Progenitor cell of endocrine pancreas (in vitro differentiated cells): ENCODE measurements around the gene PPP2R1B. TPM values are rescaled to one million over a fixed set of nuclear protein-coding genes. Genes with fewer than 3 reads are reported as not detected.
A peak's percentile ranks its signal among the peaks of the same experiment; 100 is the strongest.

ENCODE experiments used
- DNase-seq: peaks from one replicate; pipeline ENCODE4 v3.0.0; 2021; ENCODE audit warnings: low spot score; ENCODE audit not compliant: unreplicated experiment
- H3K27ac Mint-ChIP-seq: 2 replicates; pipeline ENCODE4 v1.8.0; 2021; ENCODE audit warnings: mild to moderate bottlenecking, moderate library complexity, mixed read lengths
- H3K27me3 Mint-ChIP-seq: 2 replicates; pipeline ENCODE4 v1.8.0; 2021; ENCODE audit warnings: mixed read lengths
- H3K36me3 Mint-ChIP-seq: 2 replicates; pipeline ENCODE4 v1.8.0; 2022; ENCODE audit warnings: mixed read lengths; ENCODE audit not compliant: insufficient read depth
- H3K4me1 Mint-ChIP-seq: 2 replicates; pipeline ENCODE4 v1.8.0; 2021; ENCODE audit warnings: low read depth, mixed read lengths
- H3K4me3 Mint-ChIP-seq: 2 replicates; pipeline ENCODE4 v1.8.0; 2021; ENCODE audit warnings: low read depth, mild to moderate bottlenecking, moderate library complexity, mixed read lengths
- H3K9me3 Mint-ChIP-seq: 2 replicates; pipeline ENCODE4 v1.8.0; 2021; ENCODE audit warnings: low read depth, mixed read lengths
- total RNA-seq: library from RNA; stranded (reverse); gene quantifications from 2 replicates; pipeline ENCODE4 v1.2.1, GENCODE V29; 2021
- TF ChIP-seq, protein P1 (sequence below): fragments of 200-600 bp; sonication (generic); IDR thresholded peaks from one replicate; pipeline ENCODE4 v1.5.0; 2021; ENCODE audit warnings: antibody characterized with exemption, mild to moderate bottlenecking; ENCODE audit not compliant: unreplicated experiment

PPP2R1B gene
- total RNA-seq, 1 donor from 2014 or later = 92.6 TPM

GRCh38 chr11:111735262-111736116 lies 30.7 kb downstream of the PPP2R1B start:
- no peak for DNase-seq
- Mint-ChIP-seq H3K27ac (peak overlapping the region; percentile 95), H3K4me1 (peaks cover 27% of the 10 kb centered on the region)

DNA sequence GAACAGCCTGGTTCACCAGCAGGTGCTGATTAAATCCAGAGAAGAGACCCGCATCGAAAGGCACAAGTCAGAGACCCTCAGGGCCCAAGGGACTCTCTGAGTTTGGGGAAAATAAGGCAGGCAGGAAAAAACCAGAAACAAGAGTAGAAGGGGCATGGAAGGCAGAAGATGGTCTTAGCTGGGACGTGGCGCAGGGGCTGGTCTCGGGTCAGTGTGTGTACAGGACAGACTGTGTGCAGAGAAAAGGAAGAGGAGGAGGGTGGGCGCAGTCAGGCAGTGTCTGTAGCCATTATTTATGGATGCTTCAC lies 31.3 kb downstream of the PPP2R1B start:
- Mint-ChIP-seq H3K4me3 (no peak overlapping the region), H3K27ac (peak overlapping the region; percentile 95), H3K27me3 (no peaks in the 10 kb centered on the region), H3K4me1 (peaks cover 32% of the 10 kb centered on the region), H3K36me3 (peaks cover 5% of the 10 kb centered on the region), H3K9me3 (no peaks in the 10 kb centered on the region)
- TF ChIP-seq, protein P1, sequence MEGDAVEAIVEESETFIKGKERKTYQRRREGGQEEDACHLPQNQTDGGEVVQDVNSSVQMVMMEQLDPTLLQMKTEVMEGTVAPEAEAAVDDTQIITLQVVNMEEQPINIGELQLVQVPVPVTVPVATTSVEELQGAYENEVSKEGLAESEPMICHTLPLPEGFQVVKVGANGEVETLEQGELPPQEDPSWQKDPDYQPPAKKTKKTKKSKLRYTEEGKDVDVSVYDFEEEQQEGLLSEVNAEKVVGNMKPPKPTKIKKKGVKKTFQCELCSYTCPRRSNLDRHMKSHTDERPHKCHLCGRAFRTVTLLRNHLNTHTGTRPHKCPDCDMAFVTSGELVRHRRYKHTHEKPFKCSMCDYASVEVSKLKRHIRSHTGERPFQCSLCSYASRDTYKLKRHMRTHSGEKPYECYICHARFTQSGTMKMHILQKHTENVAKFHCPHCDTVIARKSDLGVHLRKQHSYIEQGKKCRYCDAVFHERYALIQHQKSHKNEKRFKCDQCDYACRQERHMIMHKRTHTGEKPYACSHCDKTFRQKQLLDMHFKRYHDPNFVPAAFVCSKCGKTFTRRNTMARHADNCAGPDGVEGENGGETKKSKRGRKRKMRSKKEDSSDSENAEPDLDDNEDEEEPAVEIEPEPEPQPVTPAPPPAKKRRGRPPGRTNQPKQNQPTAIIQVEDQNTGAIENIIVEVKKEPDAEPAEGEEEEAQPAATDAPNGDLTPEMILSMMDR = no peak
- no peak for DNase-seq

More at GRCh38 chr11:111735262-111736116, 30.7 kb downstream of the PPP2R1B start:
- Mint-ChIP-seq H3K36me3 (peaks cover 6% of the 10 kb centered on the region), H3K9me3 (no peaks in the 10 kb centered on the region), H3K4me3 (no peak overlapping the region), H3K27me3 (no peaks in the 10 kb centered on the region)
- TF ChIP-seq, protein P1 = no peak

DNA sequence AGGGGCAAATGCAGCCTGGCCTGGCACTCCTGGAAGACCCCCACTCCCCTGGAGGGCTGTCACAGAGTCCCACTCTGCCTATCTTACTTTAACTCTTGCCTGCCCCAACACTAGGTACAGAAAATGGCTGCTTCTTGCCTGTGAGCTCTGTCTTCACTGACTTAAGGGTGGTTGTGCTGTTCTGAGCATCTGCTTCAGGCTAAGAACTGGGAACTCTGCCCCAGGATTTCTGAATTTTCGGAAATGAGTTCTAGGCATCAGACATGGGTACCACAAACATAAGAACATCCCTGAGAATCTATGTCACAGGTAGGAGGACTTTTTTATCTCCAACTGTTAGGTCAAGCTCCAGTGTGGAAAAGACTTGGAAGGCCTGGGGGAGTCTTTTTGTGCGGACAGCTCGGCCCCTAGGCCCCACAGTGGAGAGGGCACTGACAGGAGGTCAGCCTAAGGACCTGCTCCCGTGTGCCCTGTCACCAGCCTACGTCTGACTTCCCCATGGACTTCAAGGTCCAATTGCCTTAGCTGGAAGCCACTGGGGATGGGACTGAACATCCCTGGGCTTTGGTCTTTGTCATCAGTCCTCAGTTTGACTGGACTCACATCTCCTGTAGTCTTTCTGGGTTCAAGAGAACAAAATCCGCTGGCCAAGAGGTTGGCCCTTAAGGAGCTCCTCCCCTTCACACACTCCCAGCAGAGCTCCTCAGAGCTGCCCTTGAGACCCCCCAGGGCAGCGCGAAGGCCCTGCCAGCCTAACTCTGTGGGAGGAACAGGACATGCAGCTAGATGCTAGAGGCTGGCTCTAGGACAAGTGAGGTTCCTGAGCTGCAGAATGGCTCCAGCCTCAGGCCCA lies 31.9 kb downstream of the PPP2R1B start:
- TF ChIP-seq, protein P1 = no peak
- DNase-seq = no peak
- peaks cover 38% of the 10 kb centered on the region for H3K4me1 Mint-ChIP-seq
- H3K4me3 Mint-ChIP-seq = no peak overlapping the region
- no peaks in the 10 kb centered on the region for H3K9me3 Mint-ChIP-seq
- H3K27me3 Mint-ChIP-seq = no peaks in the 10 kb centered on the region
- peaks cover 4% of the 10 kb centered on the region for H3K36me3 Mint-ChIP-seq
- H3K27ac Mint-ChIP-seq = peak overlapping the region; percentile 95

- TF ChIP-seq, protein P1 = no peak
- H3K4me3 Mint-ChIP-seq = no peak overlapping the region
- H3K9me3 Mint-ChIP-seq = no peaks in the 10 kb centered on the region
- H3K27me3 Mint-ChIP-seq = no peaks in the 10 kb centered on the region
- DNase-seq = no peak
- peaks cover 43% of the 10 kb centered on the region for H3K4me1 Mint-ChIP-seq
- no peak overlapping the region for H3K27ac Mint-ChIP-seq
- peaks cover 5% of the 10 kb centered on the region for H3K36me3 Mint-ChIP-seq
These were observed 32.5 kb downstream of the PPP2R1B start for GRCh38 chr11:111733611-111734088.

GRCh38 chr11:111733016-111733415 lies 33.2 kb downstream of the PPP2R1B start:
- no peaks in the 10 kb centered on the region for H3K9me3 Mint-ChIP-seq
- TF ChIP-seq, protein P1 = no peak
- peak overlapping the region; percentile 33 for H3K27ac Mint-ChIP-seq
- DNase-seq = no peak
- H3K36me3 Mint-ChIP-seq = peaks cover 6% of the 10 kb centered on the region
- H3K27me3 Mint-ChIP-seq = no peaks in the 10 kb centered on the region
- no peak overlapping the region for H3K4me3 Mint-ChIP-seq
- H3K4me1 Mint-ChIP-seq = peaks cover 37% of the 10 kb centered on the region
